Measurements from ENCODE around the gene ECT2. TPM values are rescaled to one million over a fixed set of nuclear protein-coding genes. Genes with fewer than 3 reads are reported as not detected.

ECT2 gene
- polyA plus RNA-seq, 1 donor from 2014 or later = 6.3 TPM

DNA sequence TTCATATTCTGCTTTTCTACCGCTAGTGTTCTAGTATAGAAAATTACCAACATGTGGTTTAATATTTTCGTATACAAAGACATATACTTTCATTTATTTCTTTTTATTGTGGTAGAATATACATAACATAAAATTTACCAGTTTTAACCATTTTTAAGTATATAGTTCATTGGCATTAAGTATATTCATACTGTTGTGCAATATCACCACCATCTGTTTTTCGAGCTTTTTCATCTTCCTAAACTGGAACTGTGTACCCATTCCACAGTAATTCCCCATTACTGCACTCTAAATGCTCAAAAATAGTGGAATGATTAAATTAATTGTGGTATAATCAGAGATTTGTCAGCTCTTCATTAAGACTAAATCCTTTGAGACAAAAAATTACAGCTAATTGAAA lies 62.9 kb downstream of the ECT2 start:
- H3K27ac ChIP-seq (ENCODE audit: low read length) = no peak overlapping the region
- no peak overlapping the region for H2AFZ ChIP-seq (ENCODE audit: low read depth, low read length)
- no peaks in the 10 kb centered on the region for H3K9me2 ChIP-seq (ENCODE audit: insufficient read depth, low read length)
- no peaks in the 10 kb centered on the region for H3K27me3 ChIP-seq (ENCODE audit: insufficient read depth, low read depth, low read length)
- H3K9me3 ChIP-seq (ENCODE audit: low read length) = no peaks in the 10 kb centered on the region
- H4K20me1 ChIP-seq (ENCODE audit: insufficient read depth) = no peaks in the 10 kb centered on the region
- no peak overlapping the region for H3K9ac ChIP-seq (ENCODE audit: low read length)
- TF ChIP-seq TAF1 (IDR thresholded peaks at IDR 0.05; ENCODE audit: low read depth) = no peak
- no peak for TF ChIP-seq EP300 (conservative IDR thresholded peaks at IDR 0.05; ENCODE audit: poor library complexity, severe bottlenecking)
- TF ChIP-seq, protein P1, sequence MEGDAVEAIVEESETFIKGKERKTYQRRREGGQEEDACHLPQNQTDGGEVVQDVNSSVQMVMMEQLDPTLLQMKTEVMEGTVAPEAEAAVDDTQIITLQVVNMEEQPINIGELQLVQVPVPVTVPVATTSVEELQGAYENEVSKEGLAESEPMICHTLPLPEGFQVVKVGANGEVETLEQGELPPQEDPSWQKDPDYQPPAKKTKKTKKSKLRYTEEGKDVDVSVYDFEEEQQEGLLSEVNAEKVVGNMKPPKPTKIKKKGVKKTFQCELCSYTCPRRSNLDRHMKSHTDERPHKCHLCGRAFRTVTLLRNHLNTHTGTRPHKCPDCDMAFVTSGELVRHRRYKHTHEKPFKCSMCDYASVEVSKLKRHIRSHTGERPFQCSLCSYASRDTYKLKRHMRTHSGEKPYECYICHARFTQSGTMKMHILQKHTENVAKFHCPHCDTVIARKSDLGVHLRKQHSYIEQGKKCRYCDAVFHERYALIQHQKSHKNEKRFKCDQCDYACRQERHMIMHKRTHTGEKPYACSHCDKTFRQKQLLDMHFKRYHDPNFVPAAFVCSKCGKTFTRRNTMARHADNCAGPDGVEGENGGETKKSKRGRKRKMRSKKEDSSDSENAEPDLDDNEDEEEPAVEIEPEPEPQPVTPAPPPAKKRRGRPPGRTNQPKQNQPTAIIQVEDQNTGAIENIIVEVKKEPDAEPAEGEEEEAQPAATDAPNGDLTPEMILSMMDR (IDR thresholded peaks at IDR 0.05; ENCODE audit: poor library complexity, severe bottlenecking) = no peak
- no peak for TF ChIP-seq MXI1 (conservative IDR thresholded peaks at IDR 0.05; ENCODE audit: poor library complexity, severe bottlenecking)
- TF ChIP-seq EZH2 (IDR thresholded peaks at IDR 0.05; ENCODE audit: borderline replicate concordance, insufficient read depth, low read length, poor library complexity, severe bottlenecking) = no peak
- TF ChIP-seq POLR2AphosphoS5 (IDR thresholded peaks at IDR 0.05) = no peak
- TF ChIP-seq, protein P2, sequence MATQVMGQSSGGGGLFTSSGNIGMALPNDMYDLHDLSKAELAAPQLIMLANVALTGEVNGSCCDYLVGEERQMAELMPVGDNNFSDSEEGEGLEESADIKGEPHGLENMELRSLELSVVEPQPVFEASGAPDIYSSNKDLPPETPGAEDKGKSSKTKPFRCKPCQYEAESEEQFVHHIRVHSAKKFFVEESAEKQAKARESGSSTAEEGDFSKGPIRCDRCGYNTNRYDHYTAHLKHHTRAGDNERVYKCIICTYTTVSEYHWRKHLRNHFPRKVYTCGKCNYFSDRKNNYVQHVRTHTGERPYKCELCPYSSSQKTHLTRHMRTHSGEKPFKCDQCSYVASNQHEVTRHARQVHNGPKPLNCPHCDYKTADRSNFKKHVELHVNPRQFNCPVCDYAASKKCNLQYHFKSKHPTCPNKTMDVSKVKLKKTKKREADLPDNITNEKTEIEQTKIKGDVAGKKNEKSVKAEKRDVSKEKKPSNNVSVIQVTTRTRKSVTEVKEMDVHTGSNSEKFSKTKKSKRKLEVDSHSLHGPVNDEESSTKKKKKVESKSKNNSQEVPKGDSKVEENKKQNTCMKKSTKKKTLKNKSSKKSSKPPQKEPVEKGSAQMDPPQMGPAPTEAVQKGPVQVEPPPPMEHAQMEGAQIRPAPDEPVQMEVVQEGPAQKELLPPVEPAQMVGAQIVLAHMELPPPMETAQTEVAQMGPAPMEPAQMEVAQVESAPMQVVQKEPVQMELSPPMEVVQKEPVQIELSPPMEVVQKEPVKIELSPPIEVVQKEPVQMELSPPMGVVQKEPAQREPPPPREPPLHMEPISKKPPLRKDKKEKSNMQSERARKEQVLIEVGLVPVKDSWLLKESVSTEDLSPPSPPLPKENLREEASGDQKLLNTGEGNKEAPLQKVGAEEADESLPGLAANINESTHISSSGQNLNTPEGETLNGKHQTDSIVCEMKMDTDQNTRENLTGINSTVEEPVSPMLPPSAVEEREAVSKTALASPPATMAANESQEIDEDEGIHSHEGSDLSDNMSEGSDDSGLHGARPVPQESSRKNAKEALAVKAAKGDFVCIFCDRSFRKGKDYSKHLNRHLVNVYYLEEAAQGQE (IDR thresholded peaks at IDR 0.05; ENCODE audit: borderline replicate concordance) = no peak
- TF ChIP-seq RAD21 (conservative IDR thresholded peaks at IDR 0.05) = no peak
- TF ChIP-seq SMC3 (conservative IDR thresholded peaks at IDR 0.05; ENCODE audit: poor library complexity) = no peak
- H3K36me3 ChIP-seq (ENCODE audit: insufficient read depth, low read length) = no peaks in the 10 kb centered on the region
- H3F3A ChIP-seq (ENCODE audit: insufficient read depth, low read length, poor library complexity, severe bottlenecking) = no peaks in the 10 kb centered on the region
- H3K79me2 ChIP-seq (replicated peaks; ENCODE audit: insufficient read depth, low read length) = no peaks in the 10 kb centered on the region
- H3K4me2 ChIP-seq (ENCODE audit: low read length) = no peak overlapping the region
- H3K4me3 ChIP-seq (ENCODE audit: low read length) = no peak overlapping the region

DNA sequence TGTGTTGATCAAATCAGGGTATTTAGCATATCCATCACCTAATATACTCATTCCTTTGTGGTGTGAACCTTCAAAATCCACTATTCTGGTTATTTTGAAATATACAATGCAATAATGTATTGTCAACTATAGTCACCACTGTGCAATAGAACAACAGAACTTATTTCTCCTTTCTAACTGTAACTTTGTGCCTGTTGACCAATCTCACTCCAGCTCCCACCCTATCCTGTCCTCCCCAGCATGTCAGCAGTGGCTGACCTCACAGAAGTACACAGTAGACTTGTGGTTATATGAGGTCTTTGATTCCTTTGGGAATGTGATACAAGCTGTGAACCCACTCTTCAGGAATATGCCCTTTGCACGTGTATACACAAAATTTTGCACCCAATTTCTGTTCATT lies 64.2 kb downstream of the ECT2 start:
- H3K9me2 ChIP-seq (ENCODE audit: insufficient read depth, low read length) = no peaks in the 10 kb centered on the region
- no peaks in the 10 kb centered on the region for H3K79me2 ChIP-seq (replicated peaks; ENCODE audit: insufficient read depth, low read length)
- H3F3A ChIP-seq (ENCODE audit: insufficient read depth, low read length, poor library complexity, severe bottlenecking) = no peaks in the 10 kb centered on the region
- no peak overlapping the region for H2AFZ ChIP-seq (ENCODE audit: low read depth, low read length)
- H3K27me3 ChIP-seq (ENCODE audit: insufficient read depth, low read depth, low read length) = no peaks in the 10 kb centered on the region
- H3K9ac ChIP-seq (ENCODE audit: low read length) = no peak overlapping the region
- no peaks in the 10 kb centered on the region for H3K36me3 ChIP-seq (ENCODE audit: insufficient read depth, low read length)
- no peak overlapping the region for H3K27ac ChIP-seq (ENCODE audit: low read length)
- H3K4me3 ChIP-seq (ENCODE audit: low read length) = no peak overlapping the region
- no peaks in the 10 kb centered on the region for H4K20me1 ChIP-seq (ENCODE audit: insufficient read depth)
- no peaks in the 10 kb centered on the region for H3K9me3 ChIP-seq (ENCODE audit: low read length)
- TF ChIP-seq, protein P2 (IDR thresholded peaks at IDR 0.05; ENCODE audit: borderline replicate concordance) = no peak
- TF ChIP-seq POLR2AphosphoS5 (IDR thresholded peaks at IDR 0.05) (no peak), TAF1 (IDR thresholded peaks at IDR 0.05; ENCODE audit: low read depth) (no peak), SMC3 (conservative IDR thresholded peaks at IDR 0.05; ENCODE audit: poor library complexity) (no peak), EZH2 (IDR thresholded peaks at IDR 0.05; ENCODE audit: borderline replicate concordance, insufficient read depth, low read length, poor library complexity, severe bottlenecking) (no peak)
- H3K4me2 ChIP-seq (ENCODE audit: low read length) = no peak overlapping the region
